Measurements from ENCODE around the gene HERC3.

Gene HERC3

DNA sequence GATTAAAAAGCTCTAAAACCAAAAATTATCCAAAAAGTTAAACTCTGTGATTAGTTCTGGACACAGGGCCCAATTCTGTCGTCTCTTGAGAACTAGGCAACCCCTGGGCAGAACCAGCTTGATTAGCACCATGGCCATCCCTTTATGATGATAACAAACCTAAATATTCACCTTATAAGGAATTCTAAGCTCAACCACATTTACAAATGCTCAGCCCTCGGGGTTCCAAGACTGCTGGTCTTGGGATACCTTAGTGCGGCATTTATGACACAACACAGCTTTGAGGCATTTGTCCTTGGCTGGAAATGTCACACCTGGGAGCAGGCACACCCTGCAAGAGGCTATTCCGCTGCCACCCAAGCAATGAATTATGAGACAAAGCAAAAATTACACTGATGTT is 132.9 kb downstream of the HERC3 start:
- no peaks in the 10 kb centered on the region for H3K4me1 Mint-ChIP-seq
- H3K4me3 Mint-ChIP-seq, result no peak overlapping the region
- TF ChIP-seq CTCF (IDR thresholded peaks at IDR 0.05; ENCODE audit: unreplicated experiment in 3 of 3), result no peak
- no peaks in the 10 kb centered on the region for H3K27me3 Mint-ChIP-seq (ENCODE audit: low read depth)
- H3K27ac Mint-ChIP-seq, result no peak overlapping the region
- H3K9me3 Mint-ChIP-seq, result no peaks in the 10 kb centered on the region
- peaks cover 59% of the 10 kb centered on the region for H3K36me3 Mint-ChIP-seq (ENCODE audit: low read depth)

DNA sequence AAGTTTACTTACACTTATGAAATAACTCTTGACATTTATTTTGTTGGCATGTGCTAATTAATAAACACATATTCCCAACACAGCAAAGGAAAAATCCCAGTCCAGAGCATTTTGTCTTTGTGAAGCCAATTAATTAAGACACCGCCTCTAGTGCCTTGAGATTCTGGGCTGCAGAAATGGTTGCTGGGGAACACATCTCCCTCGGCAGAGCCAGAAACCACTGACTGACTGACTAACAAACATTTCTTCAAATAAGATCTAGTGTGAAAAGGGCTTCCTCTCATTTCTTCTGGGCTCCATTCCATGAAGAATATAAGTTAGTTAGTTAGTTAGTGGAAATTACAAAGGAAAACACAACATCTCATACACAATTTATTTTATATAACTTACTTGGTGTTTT is 133.7 kb downstream of the HERC3 start:
- H3K9me3 Mint-ChIP-seq, result no peaks in the 10 kb centered on the region
- H3K27me3 Mint-ChIP-seq (ENCODE audit: low read depth), result no peaks in the 10 kb centered on the region
- H3K36me3 Mint-ChIP-seq (ENCODE audit: low read depth), result peaks cover 57% of the 10 kb centered on the region
- no peak overlapping the region for H3K27ac Mint-ChIP-seq
- H3K4me3 Mint-ChIP-seq, result no peak overlapping the region
- no peak for TF ChIP-seq CTCF (IDR thresholded peaks at IDR 0.05; ENCODE audit: unreplicated experiment in 3 of 3)
- no peaks in the 10 kb centered on the region for H3K4me1 Mint-ChIP-seq

DNA sequence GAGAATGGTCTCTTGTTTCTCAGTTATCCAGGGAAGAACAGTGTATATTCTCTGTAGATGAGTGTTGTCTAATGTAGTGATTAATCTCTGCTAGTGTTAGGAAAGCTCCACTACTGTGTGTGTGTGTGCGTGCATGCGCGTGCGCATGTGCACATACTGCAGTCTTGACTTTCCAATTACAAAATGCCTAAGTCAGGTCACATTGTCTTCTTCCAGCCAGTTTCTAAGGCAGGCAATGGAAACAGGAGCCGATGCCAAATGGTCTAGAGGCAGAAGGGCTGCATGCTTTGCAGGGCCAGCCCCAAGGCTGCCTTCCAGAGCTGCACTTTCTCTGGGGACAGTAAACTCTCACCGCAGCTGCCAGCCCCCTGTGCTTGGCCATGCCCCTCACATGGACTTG is 135.9 kb downstream of the HERC3 start:
- no peak for TF ChIP-seq CTCF (IDR thresholded peaks at IDR 0.05; ENCODE audit: unreplicated experiment in 3 of 3)
- Mint-ChIP-seq H3K36me3 (ENCODE audit: low read depth) (peaks cover 61% of the 10 kb centered on the region), H3K4me1 (peaks cover 5% of the 10 kb centered on the region), H3K27ac (no peak overlapping the region), H3K9me3 (no peaks in the 10 kb centered on the region), H3K27me3 (ENCODE audit: low read depth) (no peaks in the 10 kb centered on the region), H3K4me3 (no peak overlapping the region)

DNA sequence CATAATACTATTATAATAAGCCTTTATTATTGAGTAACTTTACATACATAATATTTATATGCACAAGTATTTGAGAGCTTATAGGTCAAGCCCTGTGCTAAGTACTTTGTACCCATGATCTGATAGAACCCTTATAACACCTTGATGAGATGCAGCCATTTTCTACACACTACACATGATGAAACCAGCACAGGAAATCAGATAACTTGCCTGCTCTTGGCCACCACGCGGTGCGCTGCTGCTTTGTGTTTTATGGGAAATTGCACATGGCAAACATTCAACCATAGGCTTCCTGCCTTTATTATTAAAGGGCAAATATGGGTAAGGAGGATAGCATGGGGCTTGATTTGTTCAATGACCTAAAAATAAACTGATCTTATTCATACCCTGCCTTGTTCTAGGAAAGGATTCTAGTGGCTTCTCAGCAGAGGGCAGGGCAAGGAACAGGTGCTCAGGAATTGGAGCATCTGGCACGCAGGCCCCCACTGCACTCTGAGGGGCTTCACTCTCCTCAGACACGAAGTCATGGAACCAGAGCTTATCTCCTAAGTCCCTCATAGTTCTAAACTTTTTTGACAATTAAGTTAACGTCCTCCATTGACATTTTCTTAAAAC is 137.0 kb downstream of the HERC3 start:
- H3K9me3 Mint-ChIP-seq, result no peaks in the 10 kb centered on the region
- peaks cover 5% of the 10 kb centered on the region for H3K4me1 Mint-ChIP-seq
- H3K27me3 Mint-ChIP-seq (ENCODE audit: low read depth), result no peaks in the 10 kb centered on the region
- peaks cover 65% of the 10 kb centered on the region for H3K36me3 Mint-ChIP-seq (ENCODE audit: low read depth)
- TF ChIP-seq CTCF (IDR thresholded peaks at IDR 0.05; ENCODE audit: unreplicated experiment in 3 of 3), result no peak
- no peak overlapping the region for H3K27ac Mint-ChIP-seq
- H3K4me3 Mint-ChIP-seq, result no peak overlapping the region

- TF ChIP-seq CTCF (IDR thresholded peaks at IDR 0.05; ENCODE audit: unreplicated experiment in 3 of 3), result no peak
- Mint-ChIP-seq H3K9me3 (no peaks in the 10 kb centered on the region), H3K27ac (no peak overlapping the region), H3K4me3 (no peak overlapping the region), H3K27me3 (ENCODE audit: low read depth) (no peaks in the 10 kb centered on the region), H3K4me1 (peaks cover 5% of the 10 kb centered on the region), H3K36me3 (ENCODE audit: low read depth) (peaks cover 73% of the 10 kb centered on the region)
Observed at GRCh38 chr4:88730811-88731210, 138.5 kb downstream of the HERC3 start.

GRCh38 chr4:88731381-88731780 is 139.1 kb downstream of the HERC3 start:
- Mint-ChIP-seq H3K27me3 (ENCODE audit: low read depth) (no peaks in the 10 kb centered on the region), H3K27ac (no peak overlapping the region), H3K36me3 (ENCODE audit: low read depth) (peaks cover 73% of the 10 kb centered on the region), H3K9me3 (no peaks in the 10 kb centered on the region), H3K4me1 (peaks cover 11% of the 10 kb centered on the region), H3K4me3 (no peak overlapping the region)
- no peak for TF ChIP-seq CTCF (IDR thresholded peaks at IDR 0.05; ENCODE audit: unreplicated experiment in 3 of 3)

All from nephron (organoid).